CD8-positive, alpha-beta memory T cell (primary cell): ENCODE data around the gene PTPN7. TPM values are rescaled to one million over a fixed set of nuclear protein-coding genes. Genes with fewer than 3 reads are reported as not detected.
A peak's percentile ranks its signal among the peaks of the same experiment; 100 is the strongest.

Experiments
- CTCF ChIA-PET: fragments of 350-600 bp; sonication (Branson Sonifier 250); formaldehyde crosslinking; loops from one replicate; lab custom pipeline; 2021; ENCODE audit warnings: antibody characterized with exemption; lab: Charles Lee
- POLR2A ChIA-PET: fragments of 350-600 bp; sonication (Branson Sonifier 250); formaldehyde crosslinking; loops from one replicate; lab custom pipeline; 2021; ENCODE audit warnings: antibody characterized with exemption; lab: Charles Lee
- DNase-seq, 5 donors: peaks; one replicate each; pipeline versions ENCODE4 v3.0.0 to v3.0.0-alpha.2; 2020 to 2022; ENCODE audit warnings: mixed read lengths in 1 of 5
- H3K27ac ChIP-seq: one replicate; pipeline ENCODE4 v1.7.0; 2013; ENCODE audit warnings: low read depth, mild to moderate bottlenecking, low read length, moderate library complexity
- H3K27me3 ChIP-seq: 2 replicates; pipeline ENCODE4 v1.7.0; 2013; ENCODE audit warnings: low read length, mild to moderate bottlenecking; ENCODE audit not compliant: insufficient read depth, poor library complexity, severe bottlenecking
- H3K36me3 ChIP-seq: 2 replicates; pipeline ENCODE4 v1.7.0; 2013; ENCODE audit warnings: mild to moderate bottlenecking, low read length, moderate library complexity; ENCODE audit not compliant: insufficient read depth
- H3K4me1 ChIP-seq: 2 replicates; pipeline ENCODE4 v1.7.0; 2013; ENCODE audit warnings: mild to moderate bottlenecking, low read length, moderate library complexity; ENCODE audit not compliant: insufficient read depth
- H3K4me3 ChIP-seq: 2 replicates; pipeline ENCODE4 v1.7.0; 2013; ENCODE audit warnings: mild to moderate bottlenecking, low read length
- H3K9me3 ChIP-seq: 2 replicates; pipeline ENCODE4 v1.7.0; 2013; ENCODE audit warnings: mild to moderate bottlenecking, low read length
- H3K27ac Mint-ChIP-seq, 8 donors: one replicate each; pipeline ENCODE4 v1.8.0; 2020 to 2021; ENCODE audit warnings: mixed read lengths in 8 of 8, mild to moderate bottlenecking in 6 of 8, inconsistent platforms in 3 of 8, moderate library complexity in 3 of 8
- H3K27me3 Mint-ChIP-seq, 2 donors: one replicate each; pipeline ENCODE4 v1.8.0; 2020 to 2021; ENCODE audit warnings: mixed read lengths in 2 of 2, mild to moderate bottlenecking in 1 of 2, moderate library complexity in 1 of 2
- H3K36me3 Mint-ChIP-seq, 3 donors: one replicate each; pipeline ENCODE4 v1.8.0; 2020 to 2021; ENCODE audit warnings: mixed read lengths in 3 of 3, inconsistent platforms in 1 of 3, mild to moderate bottlenecking in 1 of 3
- H3K4me1 Mint-ChIP-seq, 3 donors: one replicate each; pipeline ENCODE4 v1.8.0; 2020 to 2021; ENCODE audit warnings: mixed read lengths in 3 of 3, inconsistent platforms in 1 of 3, mild to moderate bottlenecking in 1 of 3
- H3K4me3 Mint-ChIP-seq, 7 donors: one replicate each; pipeline ENCODE4 v1.8.0; 2020 to 2021; ENCODE audit warnings: mixed read lengths in 7 of 7, mild to moderate bottlenecking in 6 of 7, moderate library complexity in 4 of 7, inconsistent platforms in 2 of 7
- H3K9me3 Mint-ChIP-seq, 5 donors: one replicate each; pipeline ENCODE4 v1.8.0; 2020 to 2022; ENCODE audit warnings: mixed read lengths in 5 of 5, mild to moderate bottlenecking in 3 of 5, moderate library complexity in 2 of 5, inconsistent platforms in 1 of 5
- polyA plus RNA-seq: library from polyadenylated mRNA; unstranded; fragments of 300-500 nt; fragmentation: Illumina TruSeq; gene quantifications from one replicate; pipeline ENCODE4 v1.2.3, GENCODE V29; 2021
- total RNA-seq, 2 experiments: library from RNA; stranded (reverse); gene quantifications; one replicate each; pipeline ENCODE4 v1.2.3, GENCODE V29; 2021

Gene PTPN7
- total and polyA plus RNA-seq, 3 experiments from 2014 or later: 91.4 to 449 (median 446) TPM

DNA sequence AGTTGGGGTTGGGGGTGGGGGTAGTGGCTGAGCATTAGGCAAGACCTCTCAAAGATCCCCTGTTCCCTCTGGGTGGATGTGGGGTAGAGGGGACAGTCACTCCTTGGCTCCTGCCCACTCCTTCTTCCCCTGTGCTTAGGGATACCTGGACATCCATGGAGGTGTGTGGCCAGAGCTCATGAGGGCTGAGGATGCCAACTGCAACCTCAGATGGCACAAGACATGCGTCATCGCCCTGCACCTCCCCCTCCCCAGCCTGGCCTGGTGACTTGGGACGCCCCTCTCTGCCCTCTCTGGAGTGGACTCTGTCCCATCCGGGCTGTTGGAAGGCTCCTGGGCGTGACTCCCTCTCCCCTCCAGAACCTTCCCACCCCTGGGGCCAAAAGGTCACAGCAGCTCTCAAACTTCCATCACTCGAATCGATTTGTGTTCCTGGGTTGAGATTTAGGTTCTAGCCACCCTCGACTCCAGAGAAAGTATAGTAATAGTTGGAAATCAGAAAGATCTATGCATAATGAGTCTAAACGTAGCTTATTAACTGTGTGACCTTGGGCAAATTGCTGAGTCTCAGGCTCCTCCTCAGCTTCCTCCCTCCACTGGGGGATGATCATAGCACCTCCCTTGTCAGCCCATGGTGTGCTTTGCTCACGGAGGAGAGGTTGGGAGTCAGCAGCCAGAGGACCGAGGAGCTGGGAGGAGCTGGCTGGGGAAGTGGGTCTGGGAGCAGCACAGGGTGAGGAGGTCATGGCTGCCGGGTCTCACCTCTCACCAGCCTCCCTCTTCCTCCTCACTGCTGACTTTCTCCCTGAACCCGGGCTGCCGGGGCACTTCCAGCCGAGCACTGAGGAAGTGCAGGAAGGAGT is 2.2 kb upstream of the PTPN7 start:
- peak in 2 of 5 donors; percentile 4 to 20 for DNase-seq

GRCh38 chr1:202162047-202162417 is 1.6 kb upstream of the PTPN7 start:
- Mint-ChIP-seq H3K36me3 (peaks cover 0 to 25% (median 3%) of the 10 kb centered on the region in 3 donors), H3K4me3 (peak overlapping the region; percentile 91 to 100 (median 96)), H3K4me1 (peaks cover 77 to 98% (median 93%) of the 10 kb centered on the region in 3 donors), H3K9me3 (no peaks in the 10 kb centered on the region), H3K27ac (peak overlapping the region; percentile 91 to 100 (median 98)), H3K27me3 (peaks cover 0 to 2% of the 10 kb centered on the region in 2 donors)
- peak; percentile 34 to 82 (median 44) for DNase-seq
- Histone ChIP-seq H3K27me3 (no peaks in the 10 kb centered on the region), H3K4me1 (peaks cover 79% of the 10 kb centered on the region), H3K36me3 (peaks cover 8% of the 10 kb centered on the region), H3K9me3 (no peaks in the 10 kb centered on the region), H3K4me3 (peak overlapping the region; percentile 87), H3K27ac (peak overlapping the region; percentile 97)
- CTCF ChIA-PET: interaction anchor here (0.9 to 3.9 kb wide), 6 partner anchors 8 to 30 kb away, joined by 3 to 23 read pairs (median 4); partner anchors contain the start of gene ARL8A
- POLR2A ChIA-PET: interaction anchor here (1.0 to 1.8 kb wide), 2 partner anchors 14 to 19 kb away, joined by 3 to 7 read pairs; no protein-coding TSS in a partner anchor

More for the DNA sequence above, 2.2 kb upstream of the PTPN7 start:
- H3K27ac Mint-ChIP-seq: peak overlapping the region; percentile 91 to 100 (median 98)
- H3K4me3 Mint-ChIP-seq: peak overlapping the region; percentile 91 to 100 (median 96)
- no peaks in the 10 kb centered on the region for H3K27me3 ChIP-seq
- H3K27ac ChIP-seq: peak overlapping the region; percentile 97
- H3K4me1 ChIP-seq: peaks cover 75% of the 10 kb centered on the region
- CTCF ChIA-PET: interaction anchor here (0.7 to 6.0 kb wide), 9 partner anchors 7 to 30 kb away, joined by 3 to 26 read pairs (median 4); partner anchors contain the start of gene ARL8A
- H3K4me1 Mint-ChIP-seq: peaks cover 76 to 95% (median 89%) of the 10 kb centered on the region in 3 donors
- no peaks in the 10 kb centered on the region for H3K9me3 ChIP-seq
- H3K4me3 ChIP-seq: peak overlapping the region; percentile 87
- peaks cover 0 to 19% (median under 1%) of the 10 kb centered on the region in 3 donors for H3K36me3 Mint-ChIP-seq
- POLR2A ChIA-PET: interaction anchor here (1.0 to 1.8 kb wide), 2 partner anchors 15 to 20 kb away, joined by 3 to 7 read pairs; no protein-coding TSS in a partner anchor
- H3K36me3 ChIP-seq: peaks cover 4% of the 10 kb centered on the region
- H3K27me3 Mint-ChIP-seq: peaks cover 0 to 2% of the 10 kb centered on the region in 2 donors
- H3K9me3 Mint-ChIP-seq: no peaks in the 10 kb centered on the region

- H3K27me3 ChIP-seq: no peaks in the 10 kb centered on the region
- H3K4me3 Mint-ChIP-seq: peak overlapping the region; percentile 91 to 100 (median 96)
- ChIA-PET POLR2A (interaction anchor here (1.0 to 2.1 kb wide), 3 partner anchors 14 to 18 kb away, joined by 3 to 17 read pairs (median 7); partner anchors contain the start of gene ARL8A), CTCF (interaction anchor here (1.2 to 3.9 kb wide), 8 partner anchors 8 to 181 kb away, joined by 3 to 23 read pairs (median 8); partner anchors contain the start of genes ARL8A, LGR6 and UBE2T)
- peaks cover 0 to 30% (median 3%) of the 10 kb centered on the region in 3 donors for H3K36me3 Mint-ChIP-seq
- DNase-seq: peak in 1 of 5 donors; percentile 18
- peak overlapping the region; percentile 97 for H3K27ac ChIP-seq
- H3K9me3 ChIP-seq: no peaks in the 10 kb centered on the region
- peaks cover 14% of the 10 kb centered on the region for H3K36me3 ChIP-seq
- peak overlapping the region; percentile 96 to 100 (median 98) for H3K27ac Mint-ChIP-seq
- peak overlapping the region; percentile 87 for H3K4me3 ChIP-seq
- H3K4me1 Mint-ChIP-seq: peaks cover 78 to 99% (median 90%) of the 10 kb centered on the region in 3 donors
- peaks cover 85% of the 10 kb centered on the region for H3K4me1 ChIP-seq
- no peaks in the 10 kb centered on the region for H3K9me3 Mint-ChIP-seq
- peaks cover 0 to 2% of the 10 kb centered on the region in 2 donors for H3K27me3 Mint-ChIP-seq
Measured at GRCh38 chr1:202161151-202162046, 997 bp upstream of the PTPN7 start.

DNA sequence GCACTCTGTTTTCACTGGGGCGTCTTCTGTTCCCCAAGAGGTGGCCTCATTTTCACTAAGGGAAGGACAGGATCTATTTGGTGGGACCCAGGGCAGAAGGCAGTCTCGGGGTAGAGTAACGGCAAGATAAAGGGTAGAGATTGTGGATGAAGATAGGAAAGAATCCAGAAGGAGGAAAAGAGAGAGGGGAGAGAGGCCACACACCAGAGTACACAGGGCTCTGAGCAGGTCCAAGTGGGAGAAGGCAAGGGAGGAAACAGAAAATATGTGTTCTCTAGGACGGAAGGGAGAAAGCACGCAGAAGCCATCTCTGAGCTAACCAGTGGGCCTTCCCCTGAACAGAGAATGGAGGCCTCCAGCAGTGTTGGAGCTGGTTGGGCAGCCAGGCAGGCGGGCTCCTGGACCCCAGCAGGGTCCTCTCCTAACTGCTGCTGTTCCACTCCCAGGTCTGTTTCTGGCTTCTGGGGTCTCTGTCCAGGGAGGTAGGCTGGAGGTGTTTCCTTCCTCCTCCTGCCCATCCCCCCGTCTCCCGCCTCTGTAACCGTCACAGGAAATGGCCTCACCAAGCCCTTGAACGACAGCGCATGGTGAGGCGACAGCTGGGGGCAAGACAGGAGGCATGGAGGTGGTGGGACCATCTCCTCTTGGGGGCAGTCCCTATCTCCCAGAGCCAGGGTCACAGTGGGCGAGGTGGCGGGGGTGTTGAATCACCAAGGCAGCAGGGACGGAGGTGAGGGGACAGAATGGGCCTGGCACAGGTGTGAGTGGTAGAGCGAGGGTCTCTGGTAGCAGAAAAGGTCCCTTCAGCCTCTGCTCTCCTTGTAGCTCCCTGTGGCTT is 649 bp downstream of the PTPN7 start:
- peaks cover 2 to 45% (median 15%) of the 10 kb centered on the region in 3 donors for H3K36me3 Mint-ChIP-seq
- peaks cover 24% of the 10 kb centered on the region for H3K36me3 ChIP-seq
- ChIA-PET POLR2A (interaction anchor here (1.2 to 2.1 kb wide), 3 partner anchors 13 to 177 kb away, joined by 3 to 17 read pairs (median 7); partner anchors contain the start of genes ARL8A and RNPEP), CTCF (interaction anchor here (0.9 to 3.9 kb wide), 16 partner anchors 8 to 183 kb away, joined by 3 to 23 read pairs (median 5); partner anchors contain the start of genes ARL8A, LGR6 and UBE2T)
- no peaks in the 10 kb centered on the region for H3K9me3 ChIP-seq
- H3K4me1 ChIP-seq: peaks cover 84% of the 10 kb centered on the region
- H3K4me1 Mint-ChIP-seq: peaks cover 86 to 99% (median 91%) of the 10 kb centered on the region in 3 donors
- no peaks in the 10 kb centered on the region for H3K27me3 ChIP-seq
- H3K27me3 Mint-ChIP-seq: peaks cover 0 to 2% of the 10 kb centered on the region in 2 donors
- peak overlapping the region; percentile 91 to 100 (median 96) for H3K4me3 Mint-ChIP-seq
- DNase-seq: peak in 4 of 5 donors; percentile 50 to 79 (median 57)
- H3K27ac Mint-ChIP-seq: peak overlapping the region; percentile 96 to 100 (median 98)
- H3K4me3 ChIP-seq: peak overlapping the region; percentile 87
- peak overlapping the region; percentile 97 for H3K27ac ChIP-seq
- no peaks in the 10 kb centered on the region for H3K9me3 Mint-ChIP-seq

GRCh38 chr1:202158810-202159533 is 1.4 kb downstream of the PTPN7 start:
- Histone ChIP-seq H3K27me3 (no peaks in the 10 kb centered on the region), H3K4me3 (peak overlapping the region; percentile 87), H3K27ac (peak overlapping the region; percentile 97), H3K36me3 (peaks cover 32% of the 10 kb centered on the region), H3K4me1 (peaks cover 76% of the 10 kb centered on the region), H3K9me3 (no peaks in the 10 kb centered on the region)
- Mint-ChIP-seq H3K27ac (peak overlapping the region; percentile 96 to 100 (median 98)), H3K36me3 (peaks cover 4 to 53% (median 19%) of the 10 kb centered on the region in 3 donors), H3K9me3 (no peaks in the 10 kb centered on the region), H3K27me3 (peaks cover 0 to 2% of the 10 kb centered on the region in 2 donors), H3K4me3 (peak overlapping the region; percentile 91 to 100 (median 96)), H3K4me1 (peaks cover 82 to 97% (median 87%) of the 10 kb centered on the region in 3 donors)
- POLR2A ChIA-PET: interaction anchor here (1.9 to 2.1 kb wide), 2 partner anchors 12 to 15 kb away, joined by 7 to 17 read pairs; partner anchors contain the start of gene ARL8A
- DNase-seq: peak in 1 of 5 donors; percentile 8
- CTCF ChIA-PET: interaction anchor here (1.6 to 2.0 kb wide), 3 partner anchors 7 to 34 kb away, joined by 6 to 12 read pairs (median 8); partner anchors contain the start of gene LGR6

DNA sequence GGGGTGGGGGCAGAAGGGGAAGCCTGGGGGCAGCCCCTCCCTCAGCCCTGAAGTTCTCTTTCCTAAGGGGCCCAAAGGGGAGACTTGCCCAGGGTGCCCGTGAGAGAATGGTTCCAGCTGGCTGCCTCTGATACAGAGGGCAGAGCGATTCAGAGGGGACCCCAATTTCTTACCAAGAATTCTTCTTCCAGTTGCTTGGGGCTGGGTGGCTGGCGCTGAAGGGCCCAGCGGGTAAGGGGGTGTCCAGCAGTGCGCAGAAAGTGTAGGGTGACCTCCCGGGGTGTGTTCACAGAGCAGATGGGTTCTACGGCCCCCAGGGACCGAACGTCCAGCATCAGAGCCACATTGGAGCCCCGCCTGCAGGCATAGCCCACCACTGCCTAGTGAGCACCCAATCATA is 2.5 kb downstream of the PTPN7 start:
- CTCF ChIA-PET: interaction anchor here (2.6 kb wide), 1 partner anchor 22 kb away, joined by 10 read pairs; no protein-coding TSS in a partner anchor

More for the DNA sequence above, 2.5 kb downstream of the PTPN7 start:
- Histone ChIP-seq H3K4me1 (peaks cover 66% of the 10 kb centered on the region), H3K9me3 (no peaks in the 10 kb centered on the region), H3K4me3 (no peak overlapping the region), H3K27me3 (no peaks in the 10 kb centered on the region), H3K27ac (peak overlapping the region; percentile 97), H3K36me3 (peaks cover 42% of the 10 kb centered on the region)
- peak overlapping the region; percentile 55 to 100 (median 95) for H3K4me3 Mint-ChIP-seq
- peaks cover 4 to 62% (median 24%) of the 10 kb centered on the region in 3 donors for H3K36me3 Mint-ChIP-seq
- H3K4me1 Mint-ChIP-seq: peaks cover 77 to 90% (median 81%) of the 10 kb centered on the region in 3 donors
- no peak for DNase-seq
- H3K27ac Mint-ChIP-seq: peak overlapping the region in 7 of 8 donors; percentile 29 to 100 (median 97)
- POLR2A ChIA-PET: no interaction called here
- peaks cover 0 to 2% of the 10 kb centered on the region in 2 donors for H3K27me3 Mint-ChIP-seq
- H3K9me3 Mint-ChIP-seq: no peaks in the 10 kb centered on the region
